Renal cortex interstitium (tissue), 11 donors: ENCODE data around the gene DCP1B. TPM values are rescaled to one million over a fixed set of nuclear protein-coding genes. Genes with fewer than 3 reads are reported as not detected.

Source experiments
- DNase-seq, 11 donors: peaks; one replicate each; pipeline ENCODE4 v3.0.0-alpha.2; 2013; ENCODE audit warnings: low read depth in 9 of 11, low spot score in 4 of 11; ENCODE audit errors: extremely low read depth in 1 of 11
- polyA plus RNA-seq, 3 donors: library from polyadenylated mRNA; unstranded; fragments of 120-200 nt; gene quantifications; one replicate each; pipeline ENCODE4 v1.2.1, GENCODE V29; 2013; ENCODE audit not compliant: insufficient read length in 3 of 3

Gene DCP1B
- polyA plus RNA-seq, 3 donors: 29.3 to 32.1 (median 31.0) TPM

DNA sequence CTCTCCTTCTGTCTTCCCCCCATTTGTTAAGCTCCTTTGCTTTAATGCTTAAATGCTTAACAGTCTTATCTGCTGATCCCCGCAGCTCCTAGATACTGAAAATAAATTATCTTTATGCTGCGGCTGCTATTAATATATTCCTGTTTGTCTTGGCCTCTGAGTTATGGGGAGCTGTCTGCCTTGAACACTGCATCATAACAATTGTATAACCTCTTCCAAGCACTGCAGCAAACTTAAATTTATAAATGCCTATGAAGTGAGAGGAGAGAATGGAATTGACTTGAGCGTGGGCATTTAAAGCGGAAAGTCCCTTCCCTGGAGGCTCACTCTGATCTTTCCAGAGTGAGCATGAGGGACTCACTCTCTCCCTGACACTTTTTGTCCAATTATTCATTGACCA, 23.1 kb upstream of the DCP1B start:
- DNase-seq: peak in 1 of 11 donors; percentile 20

DNA sequence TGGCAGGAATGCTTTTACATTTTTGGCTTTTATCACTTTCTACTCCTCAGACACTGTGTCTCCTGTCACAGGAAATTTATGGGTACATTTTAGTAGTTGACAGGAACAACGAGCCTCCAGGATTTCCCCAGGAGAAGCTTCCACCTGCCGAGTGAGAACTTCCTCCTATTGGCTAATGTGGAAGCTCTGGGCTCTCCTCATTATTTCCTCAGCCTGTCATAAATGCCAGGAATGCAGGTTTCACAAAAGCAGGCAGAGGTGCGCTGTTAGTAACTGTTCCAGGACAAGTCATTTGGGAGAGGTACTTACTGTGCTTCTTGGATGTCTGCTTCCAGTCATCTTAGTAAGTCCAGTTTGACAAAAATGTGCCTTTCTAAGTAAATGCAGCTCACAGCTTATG, 19.1 kb upstream of the DCP1B start:
- DNase-seq: no peak

DNA sequence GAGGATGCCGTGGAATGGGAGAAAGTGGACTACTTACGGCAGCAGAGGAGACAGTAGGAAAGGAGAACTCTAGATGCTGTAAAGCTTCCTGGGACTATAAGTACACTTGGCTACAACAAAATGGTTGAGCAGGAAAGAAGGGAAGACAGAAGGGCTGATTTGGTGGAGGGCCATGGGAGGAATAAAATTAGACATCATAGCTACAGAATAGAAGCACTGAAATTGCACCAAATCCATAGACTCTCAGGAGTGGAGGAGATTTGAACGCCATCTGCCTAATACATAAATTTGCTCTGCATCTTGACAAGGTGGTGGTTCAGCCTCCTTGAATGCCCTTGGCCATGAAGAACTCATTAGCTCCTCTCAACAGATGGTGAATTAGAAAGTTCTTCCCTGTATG, 16.3 kb upstream of the DCP1B start:
- no peak for DNase-seq

DNA sequence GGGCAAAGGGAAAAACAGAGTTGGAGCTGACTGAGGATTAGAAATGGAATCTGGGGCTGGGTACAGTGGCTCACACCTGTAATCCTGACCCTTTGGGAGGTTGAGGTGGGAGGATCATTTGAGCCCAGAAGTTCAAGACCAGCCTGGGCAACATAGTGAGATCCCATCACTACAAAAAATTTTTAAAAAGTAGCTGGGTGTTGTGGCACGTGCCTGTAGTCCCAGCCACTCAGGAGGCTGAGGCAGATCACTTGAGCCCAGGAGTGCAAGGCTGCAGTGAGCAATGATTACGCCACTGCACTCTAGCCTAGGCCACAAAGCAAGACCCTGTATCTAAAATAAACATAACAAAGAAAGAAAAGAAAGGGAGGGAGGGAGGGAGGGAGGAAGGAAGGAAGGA, 14.9 kb upstream of the DCP1B start:
- DNase-seq: no peak

DNA sequence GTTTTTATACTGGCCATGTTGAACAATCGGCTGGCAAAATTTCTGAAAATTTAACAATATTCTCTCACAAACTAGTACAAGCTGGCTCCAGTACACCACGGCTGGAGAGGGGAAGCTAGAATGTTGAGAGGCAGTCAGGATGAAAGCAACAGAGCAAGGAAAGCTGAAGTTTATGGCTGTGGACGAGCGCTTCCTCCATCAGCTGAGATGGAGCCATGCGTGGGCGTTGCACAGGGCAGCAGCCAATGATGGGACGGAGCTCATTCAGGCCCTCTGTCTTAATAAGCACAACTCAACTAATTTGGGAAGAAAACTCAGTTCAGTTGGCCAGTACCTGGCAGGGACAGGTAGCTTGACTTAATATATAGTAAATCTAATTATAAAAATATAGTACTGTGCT, 14.1 kb upstream of the DCP1B start:
- DNase-seq: peak in 4 of 11 donors; percentile 41 to 70 (median 56)

DNA sequence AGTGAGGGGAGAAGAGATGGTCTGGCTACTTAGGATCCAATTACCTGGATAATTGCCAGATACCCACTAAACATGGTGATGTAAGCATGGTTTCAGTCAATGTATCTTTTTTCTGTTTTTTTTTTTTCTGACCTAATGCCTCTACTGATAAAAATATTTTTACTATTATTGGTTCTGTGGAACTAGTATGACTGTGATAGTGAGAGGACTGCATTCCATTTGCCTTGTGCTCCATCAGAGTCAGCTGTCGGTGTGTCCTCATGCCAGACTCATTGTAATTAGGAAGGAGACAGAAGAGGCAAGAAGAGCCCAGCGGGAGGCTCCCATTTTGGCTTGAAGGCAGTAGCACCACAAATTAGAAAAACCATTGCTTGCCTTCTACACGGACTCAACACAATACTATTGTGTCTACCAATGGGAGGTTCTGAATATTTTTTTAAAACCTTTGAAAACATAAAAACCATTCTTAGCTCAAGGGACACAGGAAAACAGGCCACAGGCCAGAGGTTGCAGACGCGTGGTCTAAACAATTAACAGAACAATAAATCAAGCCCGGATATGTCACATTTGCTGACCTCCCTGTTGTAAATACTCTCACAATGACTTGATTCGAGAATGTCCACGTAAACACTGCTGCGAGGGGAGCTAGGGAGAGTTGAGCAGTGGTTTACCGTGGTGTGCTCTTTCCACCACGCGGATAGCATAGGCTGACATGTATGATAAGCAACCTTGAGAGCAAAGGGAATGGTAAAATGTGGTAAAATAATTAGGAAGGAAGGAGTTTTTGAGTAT, 13.5 kb upstream of the DCP1B start:
- DNase-seq: peak in 3 of 11 donors; percentile 24 to 45 (median 40)

DNA sequence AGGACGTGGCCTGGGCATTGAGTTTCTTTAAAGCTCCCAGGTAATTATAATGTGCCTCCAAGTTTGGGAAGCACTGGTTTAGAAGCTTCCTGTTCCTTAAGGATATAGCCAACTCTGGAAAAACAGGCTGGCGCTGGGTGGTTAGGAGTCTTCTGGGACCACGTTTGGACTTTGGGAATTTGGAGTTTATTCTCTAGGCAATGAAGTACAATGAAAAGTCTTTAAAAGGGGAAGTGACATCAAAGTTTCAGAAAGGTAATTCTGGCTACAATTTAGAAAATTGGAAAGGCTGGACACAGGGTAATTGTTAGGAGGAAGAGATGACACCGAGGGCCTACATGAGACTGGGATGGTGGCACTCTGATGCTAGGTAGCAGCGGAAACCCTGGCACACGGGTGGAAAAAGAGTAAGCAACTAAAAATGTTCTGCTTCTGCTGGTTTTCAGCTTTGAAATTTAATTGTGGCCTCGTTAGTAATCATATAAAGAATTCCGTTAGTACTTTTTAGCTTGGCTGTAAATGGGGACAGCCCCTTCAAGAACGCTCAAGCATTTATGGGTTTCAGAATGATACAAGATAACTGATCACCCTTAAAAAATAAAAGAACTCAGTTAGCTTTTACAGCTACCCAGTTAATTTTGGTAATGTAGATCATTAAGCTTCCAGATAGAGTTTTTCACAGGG, 12.7 kb upstream of the DCP1B start:
- DNase-seq: no peak

DNA sequence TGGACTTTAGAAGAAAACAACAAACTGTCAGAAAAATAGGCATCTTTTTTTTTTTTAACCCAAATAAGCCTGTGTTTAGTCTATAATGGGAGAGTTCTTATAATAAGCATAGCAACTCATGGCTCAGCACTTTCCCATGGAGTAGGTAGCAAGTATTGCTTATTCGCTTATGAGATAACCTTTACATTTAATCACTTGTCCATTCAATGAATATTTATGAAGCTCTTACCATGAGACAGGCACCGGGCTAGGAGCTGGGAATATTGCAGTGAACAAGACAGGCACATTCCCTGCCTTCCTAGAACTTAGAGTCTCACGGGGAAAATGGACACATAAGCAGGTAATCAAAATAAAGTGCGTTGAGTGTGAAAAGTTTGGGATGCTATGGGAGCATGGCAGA, 10.0 kb upstream of the DCP1B start:
- DNase-seq: no peak

DNA sequence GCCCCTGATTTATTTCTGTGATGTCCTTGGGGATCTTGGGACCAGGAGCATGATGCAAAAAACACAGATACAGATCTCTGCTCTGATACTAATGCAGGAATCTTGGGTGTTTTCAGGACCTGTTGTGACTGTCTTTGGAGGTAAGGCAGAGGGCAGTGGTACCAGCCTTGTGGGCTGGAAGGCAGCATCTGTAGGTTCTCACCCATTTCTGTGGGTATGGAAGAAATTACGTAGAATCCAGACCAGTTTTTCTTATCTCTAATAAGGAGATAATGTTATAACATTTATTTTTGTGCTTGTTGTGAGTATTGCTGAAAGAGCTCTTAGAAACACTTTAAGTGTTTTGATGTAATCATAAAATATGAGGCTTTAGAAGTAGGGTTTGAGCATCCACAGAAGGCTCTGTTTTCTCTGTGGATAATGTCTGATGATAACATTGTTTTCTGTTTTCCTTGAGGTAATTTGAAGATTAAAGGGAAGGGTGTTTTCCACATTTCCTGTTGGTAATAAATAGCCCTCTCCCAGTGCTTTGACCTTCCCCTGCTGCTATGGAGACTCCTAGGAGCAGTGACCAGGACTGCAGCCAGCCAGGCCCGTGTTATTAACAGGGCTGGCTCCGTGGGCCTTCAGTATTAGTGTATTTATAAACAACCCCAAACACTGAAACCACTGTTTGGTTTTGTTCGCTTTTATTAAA, 9.4 kb upstream of the DCP1B start:
- DNase-seq: peak in 3 of 11 donors; percentile 30 to 45 (median 30)

DNA sequence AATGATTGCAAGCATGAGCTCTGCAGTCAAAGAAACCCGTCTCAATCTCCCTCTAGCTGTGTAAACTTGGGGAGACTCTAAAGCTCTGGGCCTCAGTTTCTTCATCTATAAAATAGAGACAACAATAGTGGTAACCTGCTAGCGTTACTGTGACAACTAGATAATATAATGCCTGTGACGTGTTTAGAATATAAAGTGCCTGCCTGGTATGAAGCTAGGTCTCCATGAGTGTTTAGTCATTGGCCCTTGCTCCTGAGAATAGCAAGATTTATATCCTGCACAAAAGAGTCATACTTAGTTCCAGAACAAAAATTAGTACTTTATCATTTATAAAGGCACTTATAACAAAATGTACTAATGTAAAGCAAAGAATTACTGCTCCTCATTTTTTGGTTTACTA, 8.8 kb upstream of the DCP1B start:
- no peak for DNase-seq

DNA sequence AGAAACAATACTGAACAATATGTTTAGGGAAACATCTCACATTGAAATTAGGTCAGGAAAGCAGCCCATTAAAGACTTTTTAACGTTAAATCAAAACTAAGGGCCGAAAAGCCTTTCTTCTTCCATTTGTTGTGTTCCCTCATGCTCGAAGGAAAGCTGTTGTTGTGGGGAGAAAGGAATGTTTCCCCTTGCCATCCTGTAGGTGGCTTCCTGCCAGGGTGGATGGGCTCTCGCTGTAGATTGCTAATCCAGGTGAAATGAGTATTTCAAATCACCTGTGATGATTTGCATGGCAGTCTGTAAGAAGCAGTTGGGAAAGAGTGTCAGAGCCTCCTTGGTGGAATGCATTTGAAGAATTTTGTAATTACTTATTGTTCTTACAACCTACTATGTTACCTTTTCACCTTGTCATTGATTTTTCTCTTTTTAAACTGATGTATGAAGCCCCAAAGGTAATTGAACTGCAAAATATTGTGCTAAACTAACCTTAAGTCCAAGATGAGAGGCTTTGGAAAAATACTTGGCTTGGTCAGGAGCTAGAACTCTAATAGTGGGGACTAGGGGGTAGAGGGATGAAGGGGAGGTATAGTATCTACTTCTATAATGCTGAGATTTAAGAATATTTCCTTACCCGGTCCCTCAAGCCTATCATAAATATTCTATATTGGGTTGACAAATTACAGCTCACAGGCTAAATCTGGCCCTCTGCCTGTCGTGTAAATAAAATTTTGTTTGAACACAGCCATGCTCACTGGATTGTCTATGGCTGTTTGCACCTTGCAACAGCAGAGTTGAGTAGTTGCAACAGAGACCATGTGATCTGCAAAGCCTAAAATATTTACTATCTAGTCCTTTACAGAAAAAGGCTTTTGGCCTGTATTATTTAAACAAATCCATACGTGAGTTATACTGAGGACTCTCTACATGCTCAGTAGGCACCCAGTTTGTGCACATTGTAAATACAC, 7.7 kb upstream of the DCP1B start:
- no peak for DNase-seq

DNA sequence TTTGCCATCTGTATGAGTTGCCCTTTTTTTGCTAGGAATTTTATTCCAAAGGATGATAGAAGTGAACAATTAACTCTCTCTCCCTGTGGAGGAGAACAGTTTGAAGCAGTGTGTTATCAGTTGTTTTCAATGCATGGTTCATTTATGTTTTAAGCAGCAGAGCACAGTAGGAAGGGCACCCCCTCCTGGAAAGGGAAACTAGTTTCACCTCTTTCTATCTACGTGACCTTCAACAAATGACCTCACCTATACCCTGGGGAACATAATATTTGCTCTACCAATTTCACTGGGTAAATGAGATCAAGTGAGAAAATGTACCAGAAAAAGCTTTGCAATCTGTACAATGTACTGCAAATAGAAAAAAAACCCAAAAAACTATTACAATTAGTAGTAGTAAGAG, 5.4 kb upstream of the DCP1B start:
- DNase-seq: no peak

DNA sequence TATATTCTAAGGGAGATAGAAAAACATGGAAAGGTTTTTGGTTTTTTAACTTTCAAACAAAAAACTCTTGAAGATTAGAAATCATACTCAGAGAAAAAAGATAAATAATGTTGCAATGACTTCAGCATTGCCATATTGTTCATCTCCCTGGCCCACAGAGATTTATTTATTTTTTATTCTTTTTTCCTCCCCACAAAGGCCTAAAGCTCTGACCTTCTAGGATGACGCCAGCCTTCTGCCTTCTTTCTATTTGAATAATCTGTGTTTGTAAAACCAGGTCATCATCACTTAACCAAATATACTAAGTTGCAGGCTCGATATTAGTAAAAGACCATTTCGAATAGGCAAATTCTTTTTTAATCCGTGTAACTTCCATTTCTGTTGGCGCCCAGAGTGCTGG, 4.4 kb upstream of the DCP1B start:
- no peak for DNase-seq

DNA sequence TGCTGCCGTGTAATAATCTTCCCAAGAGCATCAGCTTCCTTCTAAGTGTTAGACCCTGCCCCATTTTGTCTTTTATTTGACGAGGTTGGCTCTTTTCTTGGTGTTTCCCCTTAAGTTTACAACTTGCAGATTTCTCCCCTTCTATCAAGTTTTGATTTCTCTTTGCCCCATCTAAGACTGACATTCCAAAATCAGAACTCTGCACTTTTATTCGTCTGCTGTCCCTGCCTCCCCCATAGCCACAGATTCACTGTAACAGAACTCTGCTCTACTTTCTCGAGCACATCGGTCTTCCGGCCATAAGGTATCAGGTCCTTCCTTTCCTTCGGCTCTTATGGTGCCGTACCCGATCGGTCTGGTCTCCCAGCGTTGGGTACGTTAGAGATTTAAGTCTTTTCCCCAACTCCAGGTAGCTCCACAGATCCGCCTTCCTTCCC, 563 bp downstream of the DCP1B start:
- DNase-seq: peak in 1 of 11 donors; percentile 13

DNA sequence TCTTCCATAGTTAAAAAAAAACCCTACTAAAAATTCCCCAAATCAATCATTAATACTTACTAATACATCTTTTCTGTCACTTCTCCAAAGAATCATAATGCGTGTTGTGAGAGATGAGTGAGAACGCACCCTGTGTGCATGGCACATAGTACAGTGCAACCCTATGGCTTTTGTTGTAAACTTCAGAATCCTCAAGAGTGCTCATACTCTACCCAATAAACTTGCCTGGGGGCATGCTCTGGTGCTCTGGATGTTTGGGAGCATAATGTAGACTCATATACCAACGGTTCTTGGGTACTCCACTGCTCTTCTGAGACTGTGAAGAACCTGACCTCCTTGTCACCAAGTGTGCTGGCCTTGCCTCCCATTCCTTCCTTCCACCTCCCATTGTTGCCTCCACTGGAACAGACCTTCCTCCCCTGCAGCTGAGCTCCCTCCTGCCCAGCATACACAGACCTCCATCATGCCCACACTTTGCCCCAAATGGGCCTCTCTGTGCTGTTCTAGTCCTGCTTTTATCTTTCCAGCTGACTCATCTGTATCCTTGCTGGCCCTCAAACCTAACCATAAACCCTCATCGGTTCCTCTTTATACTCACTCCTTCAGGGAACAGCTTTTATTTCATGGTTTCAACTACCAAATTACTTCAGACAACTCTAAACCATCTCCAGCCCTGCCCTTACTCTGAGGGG, 8.9 kb downstream of the DCP1B start:
- no peak for DNase-seq

DNA sequence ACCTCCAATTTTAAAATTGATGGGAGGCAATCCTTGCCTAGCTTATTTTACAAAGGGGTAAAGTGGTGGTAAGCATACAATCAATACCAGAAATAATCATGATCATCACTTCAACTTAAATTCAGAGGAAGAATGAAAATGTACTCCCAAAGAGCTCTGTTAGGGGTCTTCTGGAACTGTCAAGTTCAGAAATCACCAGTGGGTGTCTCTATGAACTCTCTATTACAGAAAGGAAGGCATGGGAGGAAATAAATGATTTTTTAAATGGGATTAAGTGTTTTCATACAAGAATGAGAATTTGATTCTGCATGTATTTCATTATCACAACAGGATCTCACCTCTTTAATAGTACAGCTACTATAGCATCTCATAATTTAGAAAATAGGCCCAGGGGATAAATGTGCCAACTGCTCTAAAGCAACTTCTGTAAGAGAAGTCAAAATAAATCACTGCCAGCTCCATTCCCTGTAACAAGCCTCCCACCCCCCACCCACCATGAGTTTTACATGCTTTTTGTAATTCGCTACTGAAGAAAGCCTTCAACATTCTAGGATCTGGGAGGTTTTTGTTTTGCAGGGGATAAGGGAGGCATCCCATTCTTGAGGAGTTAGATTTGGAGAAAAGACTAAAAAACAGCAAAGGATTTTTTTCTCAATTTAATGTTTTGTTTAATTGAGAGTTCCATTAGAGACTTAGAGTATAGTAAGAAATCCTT, 9.7 kb downstream of the DCP1B start:
- DNase-seq: no peak

DNA sequence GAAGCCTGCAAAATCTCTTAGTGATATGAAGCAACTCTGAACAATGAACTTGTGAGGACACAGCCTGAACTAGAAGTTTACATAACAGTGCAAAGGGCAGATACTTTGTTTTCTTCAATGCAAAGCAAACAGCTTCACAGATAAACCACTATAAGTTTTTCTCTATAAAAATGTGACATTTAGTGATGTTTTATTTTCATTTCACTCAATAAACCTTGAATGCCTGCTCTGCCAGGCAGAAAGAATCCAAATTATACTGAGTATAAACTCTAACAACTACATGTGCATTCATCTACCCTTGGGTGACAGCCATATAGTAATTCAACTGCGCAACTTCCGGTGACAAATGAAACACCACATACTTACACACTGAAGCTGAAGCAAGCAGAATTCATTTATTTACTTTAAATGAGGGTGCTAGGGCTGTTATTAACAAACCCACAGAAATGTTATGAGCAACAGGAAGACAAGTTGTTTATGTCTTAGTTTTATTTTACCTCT, 10.3 kb downstream of the DCP1B start:
- no peak for DNase-seq

DNA sequence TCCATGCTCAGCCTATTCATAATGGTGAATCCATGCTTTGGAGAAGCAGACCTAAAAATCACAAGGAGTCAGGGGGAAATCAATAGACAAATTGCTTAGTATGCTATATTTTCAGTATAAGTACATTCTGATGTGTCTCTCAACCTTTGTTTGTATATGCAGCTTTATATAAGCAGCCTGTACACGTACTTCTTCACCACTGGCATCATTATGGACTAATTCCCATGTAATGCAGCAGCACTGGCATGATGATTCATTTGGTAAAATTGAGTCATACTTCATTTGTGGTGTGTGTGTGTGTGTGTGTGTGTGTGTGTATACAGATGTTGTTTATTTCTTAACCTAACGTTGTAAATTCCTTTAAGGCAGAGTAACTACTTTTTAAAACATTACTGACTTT, 10.9 kb downstream of the DCP1B start:
- DNase-seq: no peak
